Duodenal mucosa (tissue), 2 donors: ENCODE measurements around the gene NRXN3.

Source experiments
- H3K27ac ChIP-seq: one replicate; pipeline ENCODE4 v1.7.0; 2013; ENCODE audit warnings: low read depth, low read length
- H3K27me3 ChIP-seq, 2 donors: one replicate each; pipeline ENCODE4 v1.7.0; 2013; ENCODE audit warnings: low read length in 2 of 2, control low read depth in 1 of 2; ENCODE audit not compliant: insufficient read depth in 2 of 2, control insufficient read depth in 1 of 2
- H3K36me3 ChIP-seq, 2 donors: one replicate each; pipeline ENCODE4 v1.7.0; 2013; ENCODE audit warnings: low read length in 2 of 2, control low read depth in 1 of 2; ENCODE audit not compliant: insufficient read depth in 2 of 2, control insufficient read depth in 1 of 2
- H3K4me1 ChIP-seq, 2 donors: one replicate each; pipeline ENCODE4 v1.7.0; 2013; ENCODE audit warnings: low read length in 2 of 2, control low read depth in 1 of 2; ENCODE audit not compliant: insufficient read depth in 2 of 2, control insufficient read depth in 1 of 2
- H3K4me3 ChIP-seq, 2 donors: one replicate each; pipeline ENCODE4 v1.7.0; 2013; ENCODE audit warnings: low read length in 2 of 2, low read depth in 1 of 2
- H3K9ac ChIP-seq, 2 donors: one replicate each; pipeline ENCODE4 v1.7.0; 2013; ENCODE audit warnings: low read length in 2 of 2, low read depth in 1 of 2
- H3K9me3 ChIP-seq, 2 donors: one replicate each; pipeline ENCODE4 v1.7.0; 2013; ENCODE audit warnings: low read length in 2 of 2, control low read depth in 1 of 2; ENCODE audit not compliant: control insufficient read depth in 1 of 2

The NRXN3 gene

GRCh38 chr14:79564371-79564770 lies 1394.2 kb downstream of the NRXN3 start:
- Histone ChIP-seq H3K9ac (no peak overlapping the region), H3K4me3 (no peak overlapping the region), H3K27me3 (no peaks in the 10 kb centered on the region), H3K27ac (no peak overlapping the region), H3K4me1 (no peaks in the 10 kb centered on the region), H3K36me3 (no peaks in the 10 kb centered on the region), H3K9me3 (no peaks in the 10 kb centered on the region)

GRCh38 chr14:79567306-79567705 lies 1397.1 kb downstream of the NRXN3 start:
- Histone ChIP-seq H3K27me3 (no peaks in the 10 kb centered on the region), H3K4me3 (no peak overlapping the region), H3K9ac (no peak overlapping the region), H3K9me3 (no peaks in the 10 kb centered on the region), H3K36me3 (no peaks in the 10 kb centered on the region), H3K27ac (no peak overlapping the region), H3K4me1 (no peaks in the 10 kb centered on the region)

- Histone ChIP-seq H3K9ac (no peak overlapping the region), H3K27me3 (no peaks in the 10 kb centered on the region), H3K36me3 (no peaks in the 10 kb centered on the region), H3K27ac (no peak overlapping the region), H3K9me3 (no peaks in the 10 kb centered on the region), H3K4me1 (no peaks in the 10 kb centered on the region), H3K4me3 (no peak overlapping the region)
Observed at GRCh38 chr14:79568594-79568993, 1398.4 kb downstream of the NRXN3 start.

GRCh38 chr14:79569072-79569471 lies 1398.9 kb downstream of the NRXN3 start:
- Histone ChIP-seq H3K4me1 (no peaks in the 10 kb centered on the region), H3K27ac (no peak overlapping the region), H3K9ac (no peak overlapping the region), H3K9me3 (no peaks in the 10 kb centered on the region), H3K27me3 (no peaks in the 10 kb centered on the region), H3K4me3 (no peak overlapping the region), H3K36me3 (no peaks in the 10 kb centered on the region)

GRCh38 chr14:79570648-79571047 lies 1400.5 kb downstream of the NRXN3 start:
- H3K27ac ChIP-seq: no peak overlapping the region
- H3K9me3 ChIP-seq: no peaks in the 10 kb centered on the region
- H3K4me1 ChIP-seq: no peaks in the 10 kb centered on the region
- no peaks in the 10 kb centered on the region for H3K36me3 ChIP-seq
- H3K9ac ChIP-seq: no peak overlapping the region
- H3K4me3 ChIP-seq: no peak overlapping the region
- no peaks in the 10 kb centered on the region for H3K27me3 ChIP-seq

- H3K4me1 ChIP-seq: no peaks in the 10 kb centered on the region
- H3K9ac ChIP-seq: no peak overlapping the region
- no peak overlapping the region for H3K4me3 ChIP-seq
- H3K27ac ChIP-seq: no peak overlapping the region
- no peaks in the 10 kb centered on the region for H3K36me3 ChIP-seq
- no peaks in the 10 kb centered on the region for H3K9me3 ChIP-seq
- H3K27me3 ChIP-seq: no peaks in the 10 kb centered on the region
Observed at GRCh38 chr14:79571366-79571765, 1401.2 kb downstream of the NRXN3 start.

GRCh38 chr14:79573486-79573885 lies 1403.3 kb downstream of the NRXN3 start:
- no peak overlapping the region for H3K27ac ChIP-seq
- H3K36me3 ChIP-seq: no peaks in the 10 kb centered on the region

GRCh38 chr14:79575032-79575431 lies 1404.9 kb downstream of the NRXN3 start:
- H3K9me3 ChIP-seq: no peaks in the 10 kb centered on the region
- H3K4me1 ChIP-seq: no peaks in the 10 kb centered on the region
- H3K4me3 ChIP-seq: no peak overlapping the region
- H3K9ac ChIP-seq: no peak overlapping the region
- H3K36me3 ChIP-seq: no peaks in the 10 kb centered on the region
- H3K27ac ChIP-seq: no peak overlapping the region
- H3K27me3 ChIP-seq: no peaks in the 10 kb centered on the region

More at GRCh38 chr14:79573486-79573885, 1403.3 kb downstream of the NRXN3 start:
- H3K9ac ChIP-seq: no peak overlapping the region
- no peaks in the 10 kb centered on the region for H3K27me3 ChIP-seq
- H3K4me3 ChIP-seq: no peak overlapping the region
- no peaks in the 10 kb centered on the region for H3K4me1 ChIP-seq
- H3K9me3 ChIP-seq: no peaks in the 10 kb centered on the region

GRCh38 chr14:79576424-79576823 lies 1406.3 kb downstream of the NRXN3 start:
- Histone ChIP-seq H3K4me3 (no peak overlapping the region), H3K9ac (no peak overlapping the region), H3K27me3 (no peaks in the 10 kb centered on the region), H3K36me3 (no peaks in the 10 kb centered on the region), H3K9me3 (no peaks in the 10 kb centered on the region), H3K4me1 (no peaks in the 10 kb centered on the region), H3K27ac (no peak overlapping the region)

- no peak overlapping the region for H3K4me3 ChIP-seq
- no peaks in the 10 kb centered on the region for H3K9me3 ChIP-seq
- H3K36me3 ChIP-seq: no peaks in the 10 kb centered on the region
- H3K9ac ChIP-seq: no peak overlapping the region
- no peaks in the 10 kb centered on the region for H3K27me3 ChIP-seq
- no peak overlapping the region for H3K27ac ChIP-seq
- no peaks in the 10 kb centered on the region for H3K4me1 ChIP-seq
Observed at GRCh38 chr14:79578470-79578869, 1408.3 kb downstream of the NRXN3 start.

- Histone ChIP-seq H3K27ac (no peak overlapping the region), H3K27me3 (no peaks in the 10 kb centered on the region), H3K4me1 (no peaks in the 10 kb centered on the region), H3K4me3 (no peak overlapping the region), H3K36me3 (no peaks in the 10 kb centered on the region), H3K9me3 (no peaks in the 10 kb centered on the region), H3K9ac (no peak overlapping the region)
Observed at GRCh38 chr14:79580414-79580813, 1410.2 kb downstream of the NRXN3 start.
